A549 treated with CORT108297 at 1 μM for 4 hours (cell line): ENCODE data around the gene ADCY3. TPM values are rescaled to one million over a fixed set of nuclear protein-coding genes. Genes with fewer than 3 reads are reported as not detected.

Experiments used
- total RNA-seq: library from RNA; stranded (reverse); fragments of 200-300 nt; extraction: Qiagen RNA extraction; gene quantifications from 5 replicates; pipeline ENCODE4 v1.2.3, GENCODE V29; 2022

ADCY3 gene
- total RNA-seq, result 68.6 to 88.7 TPM (median 78.5 TPM) in 5 replicates

DNA sequence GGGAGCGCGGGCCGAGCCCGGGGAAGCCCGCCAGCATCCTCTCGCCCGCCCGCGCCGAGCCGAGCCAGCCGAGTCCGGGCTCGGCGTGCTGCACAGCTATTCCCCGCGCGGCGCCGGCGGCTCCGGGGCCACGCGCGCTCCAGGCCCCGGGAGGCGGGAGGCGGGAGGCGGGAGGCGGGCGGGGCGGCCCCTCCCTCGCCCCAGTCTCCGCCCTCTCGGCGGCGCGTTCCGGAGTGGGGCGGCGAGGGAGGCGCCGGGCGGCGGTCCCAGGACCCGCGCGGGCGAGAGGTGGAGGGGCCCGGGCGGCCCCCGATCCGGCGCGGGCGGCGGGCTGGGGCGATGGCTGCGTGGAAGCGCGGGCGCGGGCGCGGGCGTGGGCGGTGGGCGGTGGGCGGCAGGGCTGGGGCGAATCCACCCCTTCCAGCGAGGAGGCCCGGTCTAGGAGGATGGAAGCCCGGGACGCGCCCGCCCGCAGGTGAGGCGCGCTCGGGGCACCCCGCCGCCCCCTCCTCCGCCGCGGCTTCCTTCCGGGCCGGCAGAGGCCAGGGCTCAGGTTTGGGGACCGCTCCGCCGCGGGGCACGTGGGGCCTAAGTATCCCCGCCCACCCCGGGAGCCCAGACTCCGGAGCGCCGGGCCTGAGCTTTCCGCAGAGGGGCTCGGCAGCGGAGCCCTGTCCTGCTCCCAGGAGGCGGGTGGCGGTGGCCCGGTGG lies at the start of gene ADCY3:
Gene ADCY3, minus strand, starts transcription at position 140 of the 711 bp plus-strand sequence. CDS start 1,250 bp downstream, outside the sequence.

DNA sequence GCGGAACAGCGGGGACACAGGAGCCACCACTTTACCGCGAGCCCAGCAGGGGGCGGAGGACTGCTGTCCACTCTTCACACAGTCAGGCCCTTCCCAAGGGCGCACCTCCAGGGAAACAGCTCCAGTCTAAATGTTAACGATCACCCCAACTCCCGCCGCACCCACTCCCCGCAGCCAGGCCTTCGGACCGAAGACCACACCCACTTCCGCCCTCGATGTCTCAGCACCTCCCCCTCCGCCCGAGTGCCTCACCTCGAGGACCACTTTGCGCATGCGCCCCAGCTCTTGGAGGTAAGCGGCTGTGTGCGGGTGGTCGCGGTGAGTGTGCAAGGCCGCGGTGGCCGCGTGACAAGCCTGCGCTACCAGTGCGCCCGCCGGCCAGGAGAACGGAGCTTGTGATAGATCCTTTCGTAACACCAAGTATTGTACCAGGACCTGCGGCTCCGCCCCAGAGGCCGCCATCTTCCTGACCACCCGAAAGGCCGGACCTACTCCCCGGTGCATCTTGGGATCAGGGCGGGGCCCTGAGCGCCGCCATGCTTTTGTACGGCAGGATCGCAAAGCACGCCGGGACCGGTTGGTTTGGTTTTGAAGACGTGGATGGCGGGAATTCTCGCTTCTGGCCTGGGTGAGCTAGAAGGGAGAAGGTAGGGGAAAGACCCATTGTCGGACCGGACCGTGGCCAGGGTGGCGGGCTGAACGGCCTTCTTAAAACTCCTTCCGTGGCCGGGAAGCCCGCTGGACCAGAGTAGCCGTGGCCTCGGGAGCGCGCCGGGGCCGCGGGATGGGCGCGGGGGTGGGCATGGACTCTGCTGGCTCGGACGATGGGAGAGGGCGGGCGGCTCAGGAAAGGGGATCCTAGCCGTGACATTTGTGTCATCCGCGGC lies 126.9 kb downstream of the ADCY3 start, which contains the start of the genes CENPO and PTRHD1:
Gene CENPO, plus strand, starts transcription at position 552 of the 887 bp plus-strand sequence. CDS start 495 bp downstream, outside the sequence.
Gene PTRHD1, minus strand, starts transcription at position 518 of the 887 bp plus-strand sequence. Its CDS starts 14 bp downstream, at position 504.

Other genes starting within 250 kb of the ADCY3 start
- 46.1 to 63.9 TPM (median 59.6 TPM) in 5 replicates for gene PTRHD1, start 126.8 kb downstream of the ADCY3 start, total RNA-seq
- gene CENPO, start 126.8 kb downstream of the ADCY3 start, total RNA-seq, result 40.7 to 51.6 TPM (median 44.5 TPM) in 5 replicates
- 1.2 to 2.1 TPM (median 2.0 TPM) in 5 replicates for gene DNAJC27, start 51.7 kb upstream of the ADCY3 start, total RNA-seq
- gene EFR3B, start 121.8 kb upstream of the ADCY3 start, total RNA-seq, result 12.8 to 15.3 TPM (median 13.5 TPM) in 5 replicates
- gene POMC, start 248.3 kb upstream of the ADCY3 start, total RNA-seq, result not detected in 5 replicates